Endodermal cell (in vitro differentiated cells): ENCODE results near the gene SLC8B1. TPM values are rescaled to one million over a fixed set of nuclear protein-coding genes. Genes with fewer than 3 reads are reported as not detected.

Experiments
- DNase-seq: peaks from one replicate; pipeline ENCODE4 v3.0.0-alpha.2; 2017
- H3K27ac ChIP-seq: 2 replicates; pipeline ENCODE4 v1.5.1; 2013; ENCODE audit warnings: mild to moderate bottlenecking, low read depth, low read length, moderate library complexity
- H3K27me3 ChIP-seq: 2 replicates; pipeline ENCODE4 v1.6.1; 2013; ENCODE audit warnings: mild to moderate bottlenecking, low read length, moderate library complexity; ENCODE audit not compliant: insufficient read depth, control insufficient read depth, poor library complexity, severe bottlenecking
- H3K36me3 ChIP-seq: 2 replicates; pipeline ENCODE4 v1.7.0; 2013; ENCODE audit warnings: mild to moderate bottlenecking, low read length, moderate library complexity; ENCODE audit not compliant: control insufficient read depth, insufficient read depth
- H3K4me1 ChIP-seq: one replicate; pipeline ENCODE4 v1.7.0; 2013; ENCODE audit warnings: low read length; ENCODE audit not compliant: control insufficient read depth, insufficient read depth
- H3K4me3 ChIP-seq: 2 replicates; pipeline ENCODE4 v1.5.1; 2013; ENCODE audit warnings: mild to moderate bottlenecking, low read length, moderate library complexity
- H3K9ac ChIP-seq: 2 replicates; pipeline ENCODE4 v1.6.1; 2013; ENCODE audit warnings: mild to moderate bottlenecking, low read length, moderate library complexity; ENCODE audit not compliant: poor library complexity, severe bottlenecking; ENCODE audit errors: extremely low read depth
- H3K9me3 ChIP-seq: 2 replicates; pipeline ENCODE4 v1.6.1; 2013; ENCODE audit warnings: mild to moderate bottlenecking, low read length, moderate library complexity; ENCODE audit not compliant: control insufficient read depth
- H3K27ac Mint-ChIP-seq: 2 replicates; pipeline ENCODE4 v1.8.0; 2020; ENCODE audit warnings: mixed read lengths
- H3K27me3 Mint-ChIP-seq: 2 replicates; pipeline ENCODE4 v1.8.0; 2021; ENCODE audit warnings: mild to moderate bottlenecking, mixed read lengths; ENCODE audit not compliant: insufficient read depth
- H3K36me3 Mint-ChIP-seq: 2 replicates; pipeline ENCODE4 v1.8.0; 2020; ENCODE audit warnings: low read depth, mixed read lengths
- H3K4me1 Mint-ChIP-seq: 2 replicates; pipeline ENCODE4 v1.8.0; 2020; ENCODE audit warnings: mixed read lengths
- H3K4me3 Mint-ChIP-seq: 2 replicates; pipeline ENCODE4 v1.8.0; 2020; ENCODE audit warnings: mild to moderate bottlenecking, moderate library complexity, mixed read lengths
- H3K9me3 Mint-ChIP-seq: 2 replicates; pipeline ENCODE4 v1.8.0; 2020; ENCODE audit warnings: mild to moderate bottlenecking, mixed read lengths
- CTCF ChIP-seq: fragments of 200-600 bp; sonication (generic); conservative IDR thresholded peaks from 2 replicates; pipeline ENCODE4 v1.5.0; 2021; ENCODE audit warnings: antibody characterized with exemption, mild to moderate bottlenecking
- WGBS, 2 experiments: methylation state at CpG; one replicate each; pipeline versions ENCODE4 v1.1.5 to v1.1.7; 2013; ENCODE audit warnings: missing lambda C conversion rate in 2 of 2, mixed read lengths in 1 of 2; ENCODE audit not compliant: insufficient coverage in 1 of 2, insufficient read length in 1 of 2; 5-methylcytosine and 5-hydroxymethylcytosine counted together
- total RNA-seq, 2 donors: library from RNA; stranded (reverse); fragmentation: NEBNext Ultra II Directional in 1 of 2; extraction: Animal tissue kit (Norgen Biotek cat#: 25700) in 1 of 2; gene quantifications; 2 replicates in 1 of 2; 3 replicates in 1 of 2; pipeline ENCODE4 v1.2.1, GENCODE V29; 2021

Gene SLC8B1
- total RNA-seq, 2 donors from 2014 or later, result 6.9 to 9.1 TPM

GRCh38 chr12:113278141-113278540 is 56.8 kb downstream of the SLC8B1 start:
- Histone ChIP-seq H3K4me1 (no peaks in the 10 kb centered on the region), H3K4me3 (no peak overlapping the region), H3K27ac (no peak overlapping the region), H3K36me3 (no peaks in the 10 kb centered on the region), H3K27me3 (no peaks in the 10 kb centered on the region), H3K9me3 (no peaks in the 10 kb centered on the region), H3K9ac (no peak overlapping the region)
- no peaks in the 10 kb centered on the region for H3K9me3 Mint-ChIP-seq
- H3K4me3 Mint-ChIP-seq, result no peak overlapping the region
- no peak for DNase-seq
- WGBS, 2 experiments, result 85 to 95% methylated on average over 7 to 8 of the region's 8 CpGs
- no peaks in the 10 kb centered on the region for H3K4me1 Mint-ChIP-seq
- no peak overlapping the region for H3K27ac Mint-ChIP-seq
- peaks cover 5% of the 10 kb centered on the region for H3K36me3 Mint-ChIP-seq
- no peaks in the 10 kb centered on the region for H3K27me3 Mint-ChIP-seq
- no peak for TF ChIP-seq CTCF

- no peak for DNase-seq
- H3K27me3 Mint-ChIP-seq, result no peaks in the 10 kb centered on the region
- no peaks in the 10 kb centered on the region for H3K4me1 Mint-ChIP-seq
- H3K27ac Mint-ChIP-seq, result no peak overlapping the region
- TF ChIP-seq CTCF, result no peak
- H3K36me3 ChIP-seq, result no peaks in the 10 kb centered on the region
- no peak overlapping the region for H3K4me3 Mint-ChIP-seq
- H3K4me3 ChIP-seq, result no peak overlapping the region
- H3K27ac ChIP-seq, result no peak overlapping the region
- WGBS, 2 experiments, result 89 to 93% methylated on average over 4 to 5 of the region's 5 CpGs
- no peaks in the 10 kb centered on the region for H3K4me1 ChIP-seq
- no peaks in the 10 kb centered on the region for H3K27me3 ChIP-seq
- no peak overlapping the region for H3K9ac ChIP-seq
- peaks cover 5% of the 10 kb centered on the region for H3K36me3 Mint-ChIP-seq
- no peaks in the 10 kb centered on the region for H3K9me3 Mint-ChIP-seq
- H3K9me3 ChIP-seq, result no peaks in the 10 kb centered on the region
These were observed 57.4 kb downstream of the SLC8B1 start for GRCh38 chr12:113277511-113277910.

- H3K36me3 ChIP-seq, result no peaks in the 10 kb centered on the region
- H3K9me3 ChIP-seq, result no peaks in the 10 kb centered on the region
- no peaks in the 10 kb centered on the region for H3K27me3 Mint-ChIP-seq
- no peak for DNase-seq
- H3K27ac Mint-ChIP-seq, result no peak overlapping the region
- no peaks in the 10 kb centered on the region for H3K27me3 ChIP-seq
- H3K9ac ChIP-seq, result no peak overlapping the region
- 83 to 95% methylated on average over 4 to 10 of the region's 10 CpGs for WGBS, 2 experiments
- H3K36me3 Mint-ChIP-seq, result peaks cover 5% of the 10 kb centered on the region
- H3K4me3 Mint-ChIP-seq, result no peak overlapping the region
- H3K4me1 ChIP-seq, result no peaks in the 10 kb centered on the region
- no peak overlapping the region for H3K27ac ChIP-seq
- no peaks in the 10 kb centered on the region for H3K4me1 Mint-ChIP-seq
- no peaks in the 10 kb centered on the region for H3K9me3 Mint-ChIP-seq
- no peak overlapping the region for H3K4me3 ChIP-seq
- no peak for TF ChIP-seq CTCF
These were observed 57.9 kb downstream of the SLC8B1 start for GRCh38 chr12:113276946-113277500.
